B cell (primary cell): ENCODE data around the gene VSIG10L.

ENCODE experiments used
- EZH2 ChIP-seq: IDR thresholded peaks from 2 replicates; pipeline ENCODE4 v1.6.1; 2012; ENCODE audit warnings: borderline replicate concordance, low read depth, mild to moderate bottlenecking, moderate library complexity, low read length; ENCODE audit not compliant: insufficient read depth, poor library complexity, severe bottlenecking
- TF ChIP-seq, protein P1 (sequence below): fragments of 200-600 bp; IDR thresholded peaks from one replicate; pipeline ENCODE4 v1.8.0; 2022; ENCODE audit warnings: antibody characterized with exemption, mild to moderate bottlenecking

DNA sequence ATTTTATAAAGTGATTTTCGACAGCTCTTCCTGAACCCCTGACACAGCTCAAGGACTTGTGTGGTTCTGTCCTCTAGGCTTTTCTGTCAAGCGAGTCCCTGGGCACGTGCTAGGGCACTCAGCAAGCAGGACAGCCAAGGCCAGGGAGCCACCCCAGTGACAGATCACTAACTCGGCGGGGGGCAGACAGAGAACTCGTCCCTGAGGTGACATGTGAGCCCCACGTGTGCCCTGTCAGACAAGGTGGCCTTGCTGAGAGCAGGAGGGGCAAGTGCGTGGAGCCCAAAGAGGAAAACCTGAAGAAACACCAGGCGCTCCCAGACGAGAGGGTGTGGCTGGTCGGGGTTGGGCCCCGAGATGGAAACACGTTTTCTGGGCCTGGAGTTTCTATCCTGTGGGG, 19.3 kb upstream of the VSIG10L start:
- TF ChIP-seq, protein P1, sequence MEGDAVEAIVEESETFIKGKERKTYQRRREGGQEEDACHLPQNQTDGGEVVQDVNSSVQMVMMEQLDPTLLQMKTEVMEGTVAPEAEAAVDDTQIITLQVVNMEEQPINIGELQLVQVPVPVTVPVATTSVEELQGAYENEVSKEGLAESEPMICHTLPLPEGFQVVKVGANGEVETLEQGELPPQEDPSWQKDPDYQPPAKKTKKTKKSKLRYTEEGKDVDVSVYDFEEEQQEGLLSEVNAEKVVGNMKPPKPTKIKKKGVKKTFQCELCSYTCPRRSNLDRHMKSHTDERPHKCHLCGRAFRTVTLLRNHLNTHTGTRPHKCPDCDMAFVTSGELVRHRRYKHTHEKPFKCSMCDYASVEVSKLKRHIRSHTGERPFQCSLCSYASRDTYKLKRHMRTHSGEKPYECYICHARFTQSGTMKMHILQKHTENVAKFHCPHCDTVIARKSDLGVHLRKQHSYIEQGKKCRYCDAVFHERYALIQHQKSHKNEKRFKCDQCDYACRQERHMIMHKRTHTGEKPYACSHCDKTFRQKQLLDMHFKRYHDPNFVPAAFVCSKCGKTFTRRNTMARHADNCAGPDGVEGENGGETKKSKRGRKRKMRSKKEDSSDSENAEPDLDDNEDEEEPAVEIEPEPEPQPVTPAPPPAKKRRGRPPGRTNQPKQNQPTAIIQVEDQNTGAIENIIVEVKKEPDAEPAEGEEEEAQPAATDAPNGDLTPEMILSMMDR = no peak
- TF ChIP-seq EZH2 = no peak
